ENCODE data around the gene NBPF4.
"Not testable (repeated sequence)": the region's sequence is repeated elsewhere in the genome, so short reads cannot be mapped to it uniquely, and the experiment has no call there.

The NBPF4 gene

DNA sequence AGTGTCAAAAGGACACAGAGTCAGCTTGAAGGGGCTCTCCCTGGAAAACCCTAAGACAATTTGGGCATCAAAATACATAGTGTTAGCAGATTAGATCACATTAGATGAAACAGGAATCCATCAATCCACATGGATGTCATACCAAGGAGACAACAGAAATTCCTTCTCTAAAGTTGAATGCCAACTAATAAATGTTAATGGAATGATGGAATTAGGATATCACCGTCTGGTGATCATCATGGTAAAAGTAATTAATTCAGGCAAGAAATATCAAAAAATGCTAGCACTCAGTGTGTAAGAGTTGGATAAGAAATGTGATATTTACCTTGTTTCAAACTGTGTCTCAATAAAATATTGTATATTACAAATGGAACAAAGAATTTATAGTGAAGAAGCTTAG lies 32.9 kb downstream of the NBPF4 start:
- no peak for DNase-seq (ENCODE audit: low read depth)

DNA sequence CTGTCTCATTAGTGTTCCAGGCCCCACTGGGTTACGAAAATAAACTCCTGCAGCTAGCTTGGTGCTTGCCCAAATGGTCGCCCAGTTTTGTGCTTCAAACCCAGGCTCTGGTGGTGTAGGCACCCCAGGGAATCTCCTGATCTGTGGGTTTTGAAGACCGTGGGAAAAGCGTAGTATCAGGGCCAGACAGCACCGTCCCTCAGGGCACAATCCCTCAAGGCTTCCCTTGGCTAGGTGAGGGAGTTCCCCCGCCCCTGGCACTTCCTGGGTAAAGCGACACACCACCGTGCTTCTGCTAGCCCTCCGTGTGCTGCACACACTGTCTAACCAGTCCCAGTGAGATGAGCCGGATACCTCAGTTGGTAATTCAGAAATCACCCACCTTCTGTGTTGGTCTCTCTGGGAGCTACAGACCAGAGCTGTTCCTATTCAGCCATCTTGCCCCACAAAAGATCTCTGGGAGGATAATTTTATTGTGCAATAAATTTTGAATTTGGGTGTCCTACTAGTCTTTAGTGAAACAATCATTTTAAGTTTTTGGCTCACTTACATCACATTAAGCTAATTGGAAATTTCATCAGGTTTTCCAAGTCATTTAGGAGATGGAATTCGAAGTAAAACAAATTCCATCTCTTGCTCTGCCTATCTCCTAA lies 34.3 kb downstream of the NBPF4 start:
- no peak for DNase-seq (ENCODE audit: low read depth)

DNA sequence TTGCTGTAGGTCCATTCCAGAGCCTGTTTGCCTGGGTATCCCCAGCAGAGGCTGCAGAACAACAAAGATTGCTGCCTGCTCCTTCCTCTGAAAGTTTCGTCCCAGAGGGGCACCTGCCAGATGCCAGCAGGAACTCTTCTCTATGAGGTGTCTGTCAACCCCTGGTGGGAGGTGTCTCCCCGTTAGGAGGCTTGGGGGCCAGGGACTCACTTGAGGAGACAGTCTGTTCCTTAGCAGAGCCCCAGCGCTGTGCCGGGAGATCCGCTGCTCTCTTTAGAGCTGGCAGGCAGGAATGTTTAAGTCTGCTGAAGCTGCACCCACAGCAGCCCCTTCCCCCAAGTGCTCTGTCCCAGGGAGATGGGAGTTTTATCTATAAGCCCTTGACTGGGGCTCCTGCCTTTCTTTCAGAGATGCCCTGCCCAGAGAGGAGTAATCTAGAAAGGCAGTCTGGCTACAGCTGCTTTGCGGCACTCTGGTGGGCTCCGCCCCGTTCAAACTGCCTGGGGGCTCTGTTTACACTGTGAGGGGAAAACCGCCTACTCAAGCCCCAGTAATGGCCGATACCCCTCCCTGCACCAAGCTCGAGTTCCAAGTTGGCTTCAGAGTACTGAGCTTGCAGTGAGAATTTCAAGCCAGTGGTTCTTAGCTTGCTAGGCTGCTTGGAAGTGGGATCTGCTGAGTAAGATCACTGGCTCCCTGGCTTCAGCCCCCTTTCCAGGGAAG lies 35.0 kb downstream of the NBPF4 start:
- no peak for DNase-seq (ENCODE audit: low read depth)

DNA sequence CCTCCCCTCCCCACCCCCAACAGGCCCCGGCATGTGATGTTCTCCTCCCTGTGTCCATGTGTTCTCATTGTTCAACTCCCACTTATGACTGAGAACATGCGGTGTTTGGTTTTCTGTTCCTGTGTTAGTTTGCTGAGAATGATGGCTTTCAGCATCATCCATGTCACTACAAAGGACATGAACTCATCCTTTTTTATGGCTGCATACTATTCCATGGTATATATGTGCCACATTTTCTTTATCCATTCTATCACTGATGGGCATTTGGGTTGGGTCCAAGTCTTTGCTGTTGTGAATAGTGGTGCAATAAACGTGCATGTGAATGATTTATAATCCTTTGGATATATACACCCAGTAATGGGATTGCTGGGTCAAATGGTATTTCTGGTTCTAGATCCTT lies 40.3 kb downstream of the NBPF4 start:
- DNase-seq (ENCODE audit: low read depth), result not testable (repeated sequence)

DNA sequence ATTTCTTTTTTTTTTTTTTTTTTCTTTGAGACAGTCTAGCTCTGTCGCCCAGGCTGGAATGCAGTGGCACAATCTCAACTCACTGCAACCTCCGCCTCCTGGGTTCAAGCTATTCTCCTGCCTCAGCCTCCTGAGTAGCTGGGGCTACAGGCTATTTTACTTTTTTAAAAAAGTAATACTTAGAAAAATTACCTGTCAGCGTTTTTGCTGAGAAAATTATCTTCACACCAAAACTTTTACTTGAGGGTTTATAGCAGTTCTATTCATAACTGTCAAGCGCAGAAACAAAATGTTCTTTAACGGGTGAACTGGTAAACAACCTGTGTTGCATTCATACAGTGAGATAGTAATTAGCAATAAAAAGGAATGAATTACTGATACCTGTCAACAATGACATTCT lies 42.2 kb downstream of the NBPF4 start:
- DNase-seq (ENCODE audit: low read depth), result no peak

DNA sequence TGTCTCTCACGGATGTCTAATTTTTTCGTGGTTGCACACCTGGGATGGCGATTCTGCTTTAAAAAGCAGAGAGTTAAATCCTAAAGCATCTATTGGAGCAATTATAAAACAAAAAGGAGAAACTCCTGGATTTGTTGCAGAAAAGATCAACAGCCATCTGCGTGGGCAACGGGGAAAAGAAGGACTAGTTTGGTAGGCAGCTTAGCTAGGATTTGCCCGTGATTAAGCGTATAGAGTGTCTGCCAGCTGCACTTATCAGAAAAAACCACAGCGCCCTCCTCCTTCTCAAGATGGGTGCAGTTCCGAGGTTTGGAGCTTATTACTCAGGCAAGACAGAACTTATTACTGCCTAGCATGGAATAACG lies 43.2 kb downstream of the NBPF4 start:
- no peak for DNase-seq (ENCODE audit: low read depth)

DNA sequence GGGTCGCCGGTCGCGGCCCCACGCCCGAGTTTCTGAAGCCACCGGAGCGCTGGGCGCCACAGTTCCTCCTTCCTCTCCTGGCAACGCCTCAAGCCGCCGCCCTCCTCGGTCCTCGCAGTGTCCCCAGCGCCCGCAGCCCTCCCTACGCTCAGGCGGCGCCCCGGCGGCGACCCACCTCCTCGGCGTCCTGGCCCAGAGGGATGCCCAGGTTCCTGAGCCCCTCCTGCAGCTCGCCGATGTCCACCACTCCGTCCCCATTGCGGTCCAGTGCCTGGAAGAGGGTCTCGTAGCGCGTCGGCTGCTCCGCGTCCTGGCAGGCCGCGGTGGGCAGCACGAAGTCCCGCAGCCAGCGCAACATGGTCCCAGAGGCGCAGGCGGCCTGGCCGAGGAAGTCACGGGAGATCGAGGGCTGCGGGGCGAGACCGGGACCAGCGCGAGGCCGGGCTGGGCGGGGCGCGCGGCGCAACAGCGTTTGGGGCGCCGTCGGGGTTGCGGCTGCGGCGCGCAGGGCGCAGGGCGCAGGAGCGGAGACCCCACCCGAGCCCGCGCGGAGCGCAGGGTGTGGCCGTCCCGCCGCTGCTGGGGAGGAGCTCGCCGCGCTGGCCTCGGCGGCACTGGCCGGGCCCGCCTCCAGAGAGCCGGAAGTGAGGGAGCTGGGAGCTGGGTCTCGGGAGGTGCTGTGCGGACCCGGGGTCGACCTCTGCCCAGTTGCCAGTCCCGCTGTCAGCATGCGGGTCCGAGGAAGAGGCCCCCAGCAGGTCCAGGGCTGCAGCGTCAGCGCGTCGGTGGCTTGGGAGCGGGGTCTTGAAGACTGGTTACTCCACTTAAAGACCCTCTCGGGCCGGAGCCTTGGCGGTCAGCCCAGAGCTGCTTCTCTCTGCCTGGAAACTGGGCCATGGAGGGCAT lies 43.8 kb downstream of the NBPF4 start, which contains the start of gene SLC25A24:
TSS of gene SLC25A24 (minus strand) at position 563 of the 906 bp plus-strand sequence. CDS start at position 358, 205 bp downstream.
- DNase-seq (ENCODE audit: low read depth), result no peak

DNA sequence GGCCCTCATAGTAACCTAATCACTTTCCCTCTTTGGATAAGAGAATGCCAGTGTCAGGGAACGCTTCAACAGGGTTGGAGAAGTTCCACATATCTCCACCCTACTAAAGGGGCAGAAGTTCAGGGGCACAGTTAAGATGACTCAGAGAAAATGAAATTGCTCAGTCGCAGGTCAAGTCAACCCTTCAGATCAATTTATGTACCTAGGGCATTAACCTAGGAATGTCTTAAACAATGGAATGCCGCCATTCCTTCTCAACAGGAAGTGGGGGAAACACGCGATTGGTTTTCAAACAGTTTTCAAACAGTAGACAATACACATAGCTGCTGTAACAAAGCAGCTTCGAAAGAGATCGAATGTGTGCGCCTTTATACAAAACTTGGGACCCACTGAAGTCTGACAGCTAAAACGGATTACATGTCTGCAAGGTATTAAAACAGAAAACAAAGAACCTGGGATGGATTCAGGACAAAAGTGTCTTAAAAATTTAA lies 44.6 kb downstream of the NBPF4 start:
- no peak for DNase-seq (ENCODE audit: low read depth)

DNA sequence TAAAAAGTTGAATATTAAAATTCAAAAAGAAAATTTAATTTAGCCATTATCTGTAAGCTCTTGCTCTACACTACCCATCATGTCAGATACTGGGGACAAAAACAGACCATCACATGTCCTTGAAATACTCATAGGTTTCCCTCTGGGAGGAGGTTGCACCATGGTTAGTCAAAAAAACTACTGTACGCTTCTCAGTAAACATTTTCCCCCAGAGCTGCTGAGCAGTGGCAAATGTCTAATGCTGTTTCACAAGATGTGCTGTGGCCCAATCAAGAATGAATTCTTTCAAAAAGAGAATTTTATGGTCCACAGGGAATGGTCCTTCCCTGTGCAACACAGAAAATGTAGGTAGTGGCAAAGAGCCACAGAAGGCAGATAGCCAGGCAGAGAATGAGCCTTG lies 49.8 kb downstream of the NBPF4 start:
- no peak for DNase-seq (ENCODE audit: low read depth)

DNA sequence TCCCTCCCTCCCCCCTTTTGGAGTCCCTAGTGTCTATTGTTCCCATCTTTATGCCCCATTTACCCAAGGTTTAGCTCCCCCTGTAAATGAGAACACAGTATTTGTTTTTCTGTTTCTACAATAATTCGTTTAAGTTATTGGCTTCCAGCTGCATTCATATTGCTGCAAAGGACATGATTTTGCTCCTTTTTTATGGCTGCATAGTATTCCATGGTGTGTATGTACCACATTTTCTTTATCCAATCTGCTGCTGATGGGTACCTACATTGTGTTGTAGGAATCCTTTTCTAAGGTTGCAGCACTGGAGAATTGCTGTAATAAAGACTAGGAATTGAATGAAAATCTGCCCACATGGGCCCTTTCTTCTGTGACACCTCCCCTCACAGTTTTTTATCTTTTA lies 50.5 kb downstream of the NBPF4 start:
- DNase-seq (ENCODE audit: low read depth), result no peak

DNA sequence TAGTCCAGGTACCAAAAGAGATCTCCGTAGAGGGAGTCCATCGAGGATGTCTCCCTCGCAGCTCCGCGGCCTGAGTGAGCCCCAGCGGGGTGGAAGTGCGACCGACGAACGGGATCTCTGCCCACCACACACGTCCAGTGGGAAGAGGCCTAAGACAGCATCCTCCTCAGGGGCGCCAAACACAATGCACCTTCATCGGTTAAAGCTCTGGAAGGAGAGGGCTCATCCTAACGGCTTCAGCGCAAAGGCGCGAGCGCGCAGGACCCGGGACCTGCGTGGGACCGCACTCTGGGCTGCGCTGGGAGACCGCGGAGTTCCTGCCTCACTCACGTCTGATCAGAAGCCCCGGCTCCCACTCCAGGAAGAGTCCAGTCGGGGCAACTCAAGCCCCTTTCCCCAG lies 51.3 kb downstream of the NBPF4 start:
- no peak for DNase-seq (ENCODE audit: low read depth)

DNA sequence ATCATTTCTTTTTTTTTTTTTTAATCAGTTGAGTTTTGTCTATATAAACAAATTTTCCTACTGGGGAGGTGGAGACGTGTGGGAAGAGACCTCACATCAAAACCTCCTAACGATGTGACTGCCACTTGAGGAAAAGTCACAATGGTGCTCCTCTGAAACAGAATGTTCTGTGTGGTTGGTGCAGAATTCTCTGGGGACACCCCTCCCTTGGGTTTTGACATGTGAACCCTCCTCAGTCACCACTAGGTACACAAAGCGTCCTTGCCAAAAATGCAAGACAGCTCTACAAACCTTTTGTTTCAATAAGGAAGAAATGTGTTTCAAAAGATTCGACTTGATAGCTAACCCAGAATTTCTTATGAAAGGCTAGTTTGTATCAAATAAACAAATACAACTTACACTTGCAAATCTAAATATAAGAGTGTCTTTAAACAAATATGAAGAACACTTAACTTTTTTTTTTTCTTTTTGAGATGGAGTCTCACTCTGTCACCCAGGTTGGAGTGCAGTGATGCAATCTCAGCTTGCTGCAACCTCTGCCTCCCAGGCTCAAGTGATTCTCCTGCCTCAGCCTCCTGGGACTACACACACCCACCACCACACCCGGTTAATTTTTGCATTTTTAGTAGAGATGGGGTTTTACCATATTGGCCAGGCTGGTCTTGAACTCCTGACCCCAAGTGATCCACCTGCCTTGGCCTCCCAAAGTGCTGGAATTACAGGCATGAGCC lies 53.0 kb downstream of the NBPF4 start:
- DNase-seq (ENCODE audit: low read depth), result no peak

DNA sequence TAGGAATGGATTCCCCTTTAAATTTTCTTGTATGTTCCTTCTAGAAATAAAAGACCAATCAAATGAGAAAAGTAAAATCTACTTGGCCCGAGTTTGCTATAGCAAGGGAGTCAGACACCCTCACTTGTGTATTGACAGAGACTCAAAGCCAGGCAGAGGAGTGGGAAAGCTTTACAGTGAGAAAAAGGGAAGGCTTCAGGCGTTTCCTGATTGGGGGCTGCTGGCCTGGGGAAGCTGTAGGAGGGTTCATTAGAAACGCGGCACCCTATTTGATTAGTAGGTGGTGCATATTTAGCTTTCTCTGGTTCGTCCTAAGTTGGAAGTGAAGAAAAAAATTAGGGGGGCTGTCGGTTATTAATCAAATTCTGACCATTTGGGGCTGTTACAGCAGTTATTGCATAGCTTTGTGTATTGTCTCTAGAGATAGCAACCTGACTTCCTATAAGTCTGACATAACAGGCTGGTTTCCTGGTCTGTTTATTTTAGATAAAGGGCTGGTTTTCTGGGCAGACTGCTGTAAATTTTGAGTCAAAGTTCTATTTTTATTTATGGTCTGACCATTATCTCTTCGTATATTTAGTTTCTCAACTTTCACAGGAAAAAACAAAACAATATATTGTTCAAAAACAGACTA lies 53.8 kb downstream of the NBPF4 start:
- no peak for DNase-seq (ENCODE audit: low read depth)

DNA sequence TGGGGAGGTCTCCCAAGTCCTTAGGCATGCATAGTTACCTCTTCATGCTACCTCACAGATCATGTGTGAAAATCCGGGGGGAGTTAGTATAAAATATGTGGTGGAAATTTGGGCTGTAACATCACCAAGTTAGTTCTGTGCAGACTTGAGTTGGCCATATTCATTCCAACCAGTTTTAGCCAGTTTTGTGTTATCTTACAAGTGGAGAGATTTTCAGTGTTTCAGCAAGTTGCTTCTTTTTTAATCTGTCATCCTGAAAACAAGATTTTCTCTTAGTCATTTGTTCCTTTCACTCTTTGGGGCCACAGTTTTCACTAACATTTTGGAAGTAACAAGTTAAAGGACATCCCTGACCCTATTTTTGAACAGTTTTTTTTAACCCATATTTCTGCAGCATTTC lies 55.1 kb downstream of the NBPF4 start:
- no peak for DNase-seq (ENCODE audit: low read depth)

DNA sequence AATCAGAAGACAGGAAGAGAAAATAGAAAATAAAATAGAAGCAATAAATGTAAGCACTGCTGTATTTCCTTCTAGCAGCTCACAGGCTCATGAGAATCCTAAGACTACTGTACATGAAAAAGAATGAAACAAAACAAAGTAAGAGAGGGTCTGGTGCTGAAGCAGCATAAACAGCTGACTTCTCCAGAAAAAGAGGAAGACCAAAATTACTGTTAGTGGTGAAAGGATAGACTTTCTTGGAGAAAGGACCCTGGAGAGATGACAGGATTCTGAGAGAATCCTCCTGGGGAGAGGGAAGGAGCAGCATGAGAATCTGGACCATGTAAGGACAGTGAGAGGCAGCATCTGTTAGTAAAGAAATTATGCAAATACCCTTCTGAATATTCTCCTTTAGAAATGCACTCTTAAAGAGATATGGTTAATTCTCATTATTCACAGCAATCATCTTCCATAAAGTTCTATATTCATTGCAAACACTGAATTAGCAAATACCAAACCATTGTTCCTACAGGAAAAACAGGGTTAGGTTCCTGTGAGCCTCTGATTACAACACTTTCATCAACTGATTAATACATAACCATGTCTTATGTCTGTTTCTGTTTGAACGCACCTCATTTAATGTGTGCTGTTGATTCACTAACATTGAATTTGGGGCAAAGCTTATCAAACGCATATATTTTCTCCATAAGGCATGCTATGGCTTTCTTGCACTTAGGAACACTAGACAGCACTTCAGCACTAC lies 60.7 kb downstream of the NBPF4 start:
- DNase-seq (ENCODE audit: low read depth), result no peak

DNA sequence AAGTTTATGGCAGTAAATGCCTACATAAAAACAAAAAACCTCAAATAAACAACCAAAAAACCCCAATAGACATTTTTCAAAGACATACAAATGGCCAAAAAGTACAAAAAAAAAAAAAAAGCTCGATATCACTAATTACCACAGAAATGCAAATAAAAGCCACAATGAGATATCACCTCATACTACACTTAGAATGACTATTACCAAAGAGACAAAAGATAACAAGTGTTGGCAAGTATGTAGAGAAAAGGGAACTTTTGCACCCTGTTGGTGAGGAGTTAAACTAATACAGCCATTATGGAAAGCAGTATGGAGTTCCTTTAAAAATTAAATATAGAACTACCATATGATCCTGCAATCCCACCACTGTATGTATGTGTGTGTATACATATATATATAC lies 64.9 kb downstream of the NBPF4 start:
- no peak for DNase-seq (ENCODE audit: low read depth)
